Measurements from ENCODE around the gene CDK4.
"Not testable (repeated sequence)": the region's sequence is repeated elsewhere in the genome, so short reads cannot be mapped to it uniquely, and the experiment has no call there.

Gene CDK4

GRCh38 chr12:57724936-57725740, 27.0 kb downstream of the CDK4 start:
- DNase-seq (ENCODE audit: low read depth), result no peak

GRCh38 chr12:57724003-57724935, 27.8 kb downstream of the CDK4 start:
- DNase-seq (ENCODE audit: low read depth), result no peak

- DNase-seq (ENCODE audit: low read depth), result no peak
Measured at GRCh38 chr12:57723630-57723962, 28.5 kb downstream of the CDK4 start.

- no peak for DNase-seq (ENCODE audit: low read depth)
Measured at GRCh38 chr12:57722716-57723629, 29.1 kb downstream of the CDK4 start.

GRCh38 chr12:57721846-57722608, 30.1 kb downstream of the CDK4 start:
- DNase-seq (ENCODE audit: low read depth), result not testable (repeated sequence)

- no peak for DNase-seq (ENCODE audit: low read depth)
Measured at GRCh38 chr12:57720606-57721595, 31.2 kb downstream of the CDK4 start.

GRCh38 chr12:57719777-57720605, 32.1 kb downstream of the CDK4 start:
- DNase-seq (ENCODE audit: low read depth), result no peak

- no peak for DNase-seq (ENCODE audit: low read depth)
Measured at GRCh38 chr12:57718641-57719528, 33.2 kb downstream of the CDK4 start.

GRCh38 chr12:57717846-57718640, 34.1 kb downstream of the CDK4 start:
- DNase-seq (ENCODE audit: low read depth), result no peak

GRCh38 chr12:57717131-57717530, 35.0 kb downstream of the CDK4 start:
- no peak for DNase-seq (ENCODE audit: low read depth)

- no peak for DNase-seq (ENCODE audit: low read depth)
Measured at GRCh38 chr12:57716305-57716704, 35.8 kb downstream of the CDK4 start.

- no peak for DNase-seq (ENCODE audit: low read depth)
Measured at GRCh38 chr12:57715786-57716185, 36.3 kb downstream of the CDK4 start.

GRCh38 chr12:57715036-57715748, 36.9 kb downstream of the CDK4 start:
- DNase-seq (ENCODE audit: low read depth), result not testable (repeated sequence)

GRCh38 chr12:57713209-57713608, 38.9 kb downstream of the CDK4 start:
- no peak for DNase-seq (ENCODE audit: low read depth)

- DNase-seq (ENCODE audit: low read depth), result no peak
Measured at GRCh38 chr12:57712701-57713100, 39.4 kb downstream of the CDK4 start.

GRCh38 chr12:57708296-57708695, 43.8 kb downstream of the CDK4 start:
- DNase-seq (ENCODE audit: low read depth), result no peak

GRCh38 chr12:57707250-57707649, 44.9 kb downstream of the CDK4 start:
- no peak for DNase-seq (ENCODE audit: low read depth)
